ENCODE results near the gene RUNX3.

GRCh38 chr1:24918370-24918769 lies 11.7 kb downstream of the RUNX3 start:
- no peak for TF ChIP-seq CTCF (IDR thresholded peaks at IDR 0.05)
- no peak for TF ChIP-seq POLR2A (IDR thresholded peaks at IDR 0.05)
